GM18867 (cell line): ENCODE data around the gene LINS1.
"Not testable (repeated sequence)": the region's sequence is repeated elsewhere in the genome, so short reads cannot be mapped to it uniquely, and the experiment has no call there.

ENCODE experiments used
- ATAC-seq: cut with Tn5 transposase; IDR thresholded peaks from one replicate; pipeline ENCODE4 v1.9.1; 2021; ENCODE audit warnings: mild to moderate bottlenecking, moderate library complexity; ENCODE audit not compliant: unreplicated experiment

The LINS1 gene

GRCh38 chr15:100602823-100603393 lies 924 bp upstream of the LINS1 start:
- peak; percentile 41 for ATAC-seq

- ATAC-seq: peak; percentile 20
These were observed 344 bp downstream of the LINS1 start for GRCh38 chr15:100601617-100602063.

- no peak for ATAC-seq
These were observed 821 bp downstream of the LINS1 start for GRCh38 chr15:100601163-100601562.

- no peak for ATAC-seq
These were observed 3.3 kb downstream of the LINS1 start for GRCh38 chr15:100598655-100599054.

- no peak for ATAC-seq
These were observed 4.1 kb downstream of the LINS1 start for GRCh38 chr15:100597862-100598261.

GRCh38 chr15:100596792-100597191 lies 5.2 kb downstream of the LINS1 start:
- ATAC-seq: peak; percentile 80

GRCh38 chr15:100595964-100596363 lies 6.0 kb downstream of the LINS1 start:
- no peak for ATAC-seq

GRCh38 chr15:100593431-100593830 lies 8.6 kb downstream of the LINS1 start:
- ATAC-seq: no peak

GRCh38 chr15:100592898-100593297 lies 9.1 kb downstream of the LINS1 start:
- no peak for ATAC-seq

GRCh38 chr15:100591835-100592234 lies 10.1 kb downstream of the LINS1 start:
- no peak for ATAC-seq

- ATAC-seq: not testable (repeated sequence)
These were observed 10.8 kb downstream of the LINS1 start for GRCh38 chr15:100591163-100591562.

GRCh38 chr15:100588638-100589242 lies 13.2 kb downstream of the LINS1 start:
- ATAC-seq: no peak

GRCh38 chr15:100580414-100580813 lies 21.6 kb downstream of the LINS1 start:
- no peak for ATAC-seq

GRCh38 chr15:100573526-100573925 lies 28.5 kb downstream of the LINS1 start:
- ATAC-seq: no peak

- no peak for ATAC-seq
These were observed 29.5 kb downstream of the LINS1 start for GRCh38 chr15:100572362-100572983.

GRCh38 chr15:100571592-100572167 lies 30.3 kb downstream of the LINS1 start:
- no peak for ATAC-seq

GRCh38 chr15:100570735-100571313 lies 31.2 kb downstream of the LINS1 start:
- ATAC-seq: peak; percentile 69

GRCh38 chr15:100570275-100570674 lies 31.7 kb downstream of the LINS1 start:
- ATAC-seq: no peak

- no peak for ATAC-seq
These were observed 32.6 kb downstream of the LINS1 start for GRCh38 chr15:100569391-100569790.

GRCh38 chr15:100566850-100567628 lies 34.9 kb downstream of the LINS1 start:
- no peak for ATAC-seq

- no peak for ATAC-seq
These were observed 36.4 kb downstream of the LINS1 start for GRCh38 chr15:100565591-100565990.
